ENCODE measurements around the gene PPFIBP2.

Gene PPFIBP2

GRCh38 chr11:7696424-7696823, 182.6 kb downstream of the PPFIBP2 start:
- no peak for DNase-seq (ENCODE audit: low read depth in 2 of 2)
